K562 (cell line): ENCODE data around the gene SLC5A7. TPM values are rescaled to one million over a fixed set of nuclear protein-coding genes. Genes with fewer than 3 reads are reported as not detected.

ENCODE experiments used
- ATAC-seq: fragments of 200-7000 bp; cut with Tn5 transposase; 3 replicates; pipeline ENCODE4 v1.9.1; 2020; ENCODE audit warnings: moderate library complexity
- BruUV-seq: library from RNA; stranded (reverse); fragments of 400-500 nt; replicated peaks from 2 replicates; lab custom pipeline; 2021; lab: Mats Ljungman, UMichigan
- CTCF ChIA-PET: fragments of 300-600 bp; formaldehyde crosslinking; extraction: SDS; loops from one replicate; lab custom pipeline; 2021; ENCODE audit warnings: low intra/inter-chr PET ratio; lab: Yijun Ruan, JAX
- POLR2A ChIA-PET: fragments of 300-600, 350-650 bp; sonication (Branson Sonifier 250); formaldehyde crosslinking; extraction: SDS; loops from one replicate; lab custom pipeline; 2021; ENCODE audit warnings: antibody characterized with exemption, inconsistent platforms; lab: Yijun Ruan, JAX
- DNase-seq, 4 experiments: peaks; one replicate each; pipeline versions ENCODE4 v3.0.0 to v3.0.0-alpha.2; 2011 to 2018; ENCODE audit warnings: low spot score in 3 of 4, mixed read lengths in 3 of 4; ENCODE audit errors: extremely low read depth in 1 of 4
- FAIRE-seq: peaks from 2 replicates; lab custom pipeline; 2011; peaks lifted over from hg19 to GRCh38; lab: Jason Lieb, UNC
- H2AFZ ChIP-seq: 2 replicates; pipeline ENCODE4 v1.6.0; 2011; ENCODE audit warnings: low read depth, low read length, control low read depth, inconsistent platforms
- H3K27ac ChIP-seq: fragments of 200-600 bp; 3 replicates; pipeline ENCODE4 v1.8.0; 2011; ENCODE audit warnings: low read depth, mild to moderate bottlenecking, control low read depth, inconsistent platforms, low read length, moderate library complexity, mixed read lengths; ENCODE audit errors: extremely low read depth
- H3K27me3 ChIP-seq, 2 experiments: fragments of 300-600 bp in 1 of 2; 2 replicates in 1 of 2; 3 replicates in 1 of 2; pipeline versions ENCODE4 v1.6.0 to v1.8.0; 2011; ENCODE audit warnings: inconsistent platforms in 2 of 2, low read length in 2 of 2, mild to moderate bottlenecking in 1 of 2, mixed read lengths in 1 of 2, moderate library complexity in 1 of 2; ENCODE audit not compliant: control insufficient read depth in 2 of 2, insufficient read depth in 2 of 2
- H3K36me3 ChIP-seq: fragments of 300-600 bp; 3 replicates; pipeline ENCODE4 v1.8.0; 2011; ENCODE audit warnings: mild to moderate bottlenecking, low read length, inconsistent platforms; ENCODE audit not compliant: control insufficient read depth, insufficient read depth
- H3K4me1 ChIP-seq, 2 experiments: fragments of 200-600 bp in 1 of 2; replicated peaks in 1 of 2; 2 replicates in 1 of 2; 3 replicates in 1 of 2; pipeline versions ENCODE4 v1.5.1 to v1.8.0; 2011; ENCODE audit warnings: inconsistent platforms in 2 of 2, low read length in 2 of 2, mild to moderate bottlenecking in 1 of 2, mixed read lengths in 1 of 2, moderate library complexity in 1 of 2; ENCODE audit not compliant: control insufficient read depth in 2 of 2, insufficient read depth in 2 of 2
- H3K4me2 ChIP-seq: 2 replicates; pipeline ENCODE4 v1.6.1; 2011; ENCODE audit warnings: low read length, control low read depth, inconsistent platforms, mixed read lengths; ENCODE audit not compliant: insufficient read depth
- H3K4me3 ChIP-seq: fragments of 200-600 bp; sonication (generic), shearing (Covaris generic); 2 replicates; pipeline ENCODE4 v1.5.1; 2016; ENCODE audit warnings: control low read depth, inconsistent platforms
- H3K79me2 ChIP-seq: fragments of 200-600 bp; 3 replicates; pipeline ENCODE4 v1.8.0; 2011; ENCODE audit warnings: low read length, inconsistent platforms; ENCODE audit not compliant: control insufficient read depth, insufficient read depth
- H3K9ac ChIP-seq, 2 experiments: 2 replicates each; pipeline versions ENCODE4 v1.6.0 to v1.6.1; 2011; ENCODE audit warnings: low read depth in 2 of 2, low read length in 2 of 2, control low read depth in 1 of 2, inconsistent platforms in 1 of 2, mild to moderate bottlenecking in 1 of 2, mixed read lengths in 1 of 2; ENCODE audit not compliant: insufficient read depth in 1 of 2
- H3K9me1 ChIP-seq: one replicate; pipeline ENCODE4 v1.6.0; 2011; ENCODE audit warnings: inconsistent platforms, mild to moderate bottlenecking, low read length, moderate library complexity; ENCODE audit not compliant: control insufficient read depth, insufficient read depth
- H3K9me3 ChIP-seq: replicated peaks from 2 replicates; pipeline ENCODE4 v1.5.1; 2011; ENCODE audit warnings: low read depth, low read length, inconsistent platforms; ENCODE audit not compliant: control insufficient read depth, insufficient read depth
- H4K20me1 ChIP-seq: replicated peaks from 2 replicates; pipeline ENCODE4 v1.6.1; 2011; ENCODE audit warnings: low read length, inconsistent platforms, mixed read lengths; ENCODE audit not compliant: control insufficient read depth, insufficient read depth
- DIDO1 ChIP-seq: fragments of 450-650 bp; IDR thresholded peaks from 2 replicates; pipeline ENCODE4 v1.6.1; 2016; ENCODE audit warnings: low read depth, missing biosample characterization, missing genetic modification characterization
- GATAD2B ChIP-seq: fragments of 450-650 bp; IDR thresholded peaks from 2 replicates; pipeline ENCODE4 v1.6.1; 2017; ENCODE audit warnings: mild to moderate bottlenecking, borderline replicate concordance
- KDM1A ChIP-seq, 2 experiments: fragments of 450-650 bp; IDR thresholded peaks; 2 replicates each; pipeline ENCODE4 v1.6.1; 2016; ENCODE audit warnings: mild to moderate bottlenecking in 2 of 2
- PYGO2 ChIP-seq: fragments of 450-650 bp; IDR thresholded peaks from 2 replicates; pipeline ENCODE4 v1.6.1; 2016; ENCODE audit warnings: mild to moderate bottlenecking, missing genetic modification characterization, moderate library complexity, missing compliant biosample characterization
- RBM39 ChIP-seq: fragments of 200-400 bp; formaldehyde crosslinking; optimal IDR thresholded peaks from 2 replicates; pipeline ENCODE3; 2018; ENCODE audit warnings: low read depth, low read length
- SRSF7 ChIP-seq: fragments of 200-400 bp; formaldehyde crosslinking; optimal IDR thresholded peaks from 2 replicates; pipeline ENCODE3; 2017; ENCODE audit warnings: mild to moderate bottlenecking, low read depth, low read length
- TCF7L2 ChIP-seq: fragments of 150-350 bp; IDR thresholded peaks from 2 replicates; pipeline ENCODE4 v1.6.1; 2016; ENCODE audit warnings: low read depth, mild to moderate bottlenecking, low read length, moderate library complexity
- ZNF133 ChIP-seq: fragments of 250-450 bp; sonication (Bioruptor Pico); IDR thresholded peaks from 2 replicates; pipeline ENCODE4 v1.4.0; 2020; ENCODE audit warnings: mild to moderate bottlenecking
- WGBS: fragments of 100-300 bp; shearing (Covaris generic); methylation state at CpG from one replicate; pipeline ENCODE4 v1.1.6; 2016; ENCODE audit warnings: low coverage, mixed read lengths; ENCODE audit not compliant: insufficient coverage; ENCODE audit errors: missing lambda C conversion rate; 5-methylcytosine and 5-hydroxymethylcytosine counted together
- in situ Hi-C: fragments of 300-500 bp; cut with MboI; formaldehyde crosslinking; loops from 4 replicates; pipeline ENCODE4 v1.15.0; 2018; ENCODE audit warnings: inconsistent platforms, mixed read lengths
- intact Hi-C: fragments of 100-400 bp; cut with micrococcal nuclease; formaldehyde crosslinking; loops from 2 replicates; pipeline ENCODE4 v1.14.2; 2022
- polyA plus RNA-seq, 8 experiments: library from polyadenylated mRNA; depleted of rRNA in 4 of 8; stranded (reverse) in 5 of 8; unstranded in 3 of 8; fragments of >200 nt; fragmentation: Nextera tagmentation in 2 of 8; fragmentation: Illumina TruSeq in 1 of 8; extraction: Ambion mirVana in 2 of 8; extraction: Trizol in 1 of 8; gene quantifications; 2 replicates each; pipeline versions ENCODE4 v1.2.1 to v1.2.3, GENCODE V29; 2011 to 2014; ENCODE audit warnings: inconsistent platforms in 1 of 8, missing spikeins in 1 of 8
- total RNA-seq, 7 experiments: library from RNA; depleted of rRNA in 6 of 7; stranded (reverse); fragments of >200 nt in 6 of 7; fragmentation: Illumina TruSeq in 2 of 7; extraction: Trizol in 2 of 7; gene quantifications; 2 replicates each; pipeline versions ENCODE4 v1.2.1 to v1.2.3, GENCODE V29; 2011 to 2021; ENCODE audit warnings: low replicate concordance in 1 of 7
- TF ChIP-seq, protein P1 (sequence below): fragments of 450-650 bp; IDR thresholded peaks from 2 replicates; pipeline ENCODE4 v1.6.1; 2016; ENCODE audit warnings: mild to moderate bottlenecking
- TF ChIP-seq, protein P2 (sequence below): fragments of 450-650 bp; IDR thresholded peaks from one replicate; pipeline ENCODE4 v1.6.1; 2018; ENCODE audit warnings: mild to moderate bottlenecking, moderate library complexity; ENCODE audit not compliant: partially characterized antibody

SLC5A7 gene
- total and polyA plus RNA-seq, 9 of the 15 experiments (the other 6 are each of a cell fraction or from before 2014, with no cell fraction given), result not detected

DNA sequence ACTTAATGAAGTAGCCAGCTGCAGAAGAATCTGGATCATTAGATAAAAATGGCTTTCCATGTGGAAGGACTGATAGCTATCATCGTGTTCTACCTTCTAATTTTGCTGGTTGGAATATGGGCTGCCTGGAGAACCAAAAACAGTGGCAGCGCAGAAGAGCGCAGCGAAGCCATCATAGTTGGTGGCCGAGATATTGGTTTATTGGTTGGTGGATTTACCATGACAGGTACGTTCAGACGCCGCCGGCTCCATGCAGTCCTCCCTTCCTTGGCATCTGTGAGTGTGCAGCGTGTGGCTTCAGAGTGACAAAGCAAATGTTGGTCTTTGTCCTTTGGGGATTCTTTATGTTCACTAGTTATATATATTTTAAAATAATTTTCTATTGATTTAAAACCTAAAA lies 1.8 kb downstream of the SLC5A7 start (continued):
- TF ChIP-seq PYGO2 (tag), result no peak

DNA sequence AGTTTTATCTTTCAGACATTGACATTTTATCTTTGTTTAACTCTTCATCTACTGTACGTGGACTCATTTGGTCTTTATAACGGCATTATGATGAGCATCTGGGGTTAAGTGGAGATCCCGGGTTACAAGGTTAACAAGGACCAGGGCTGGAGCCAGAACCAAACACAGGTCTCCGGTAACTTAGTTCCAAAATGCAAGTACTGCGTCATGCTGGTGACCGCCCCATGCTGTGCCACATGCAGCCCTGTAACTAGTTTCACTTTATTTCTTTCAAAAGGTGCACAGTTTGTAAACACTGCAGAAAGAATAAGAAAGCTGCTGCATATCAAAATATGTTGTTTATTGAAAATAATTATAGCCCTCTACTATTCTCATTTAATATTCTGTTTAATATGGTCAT lies 3.1 kb downstream of the SLC5A7 start:
- DNase-seq (no peak), ATAC-seq (no peak), FAIRE-seq (no peak)
- intact Hi-C loops, result no loop called here
- Histone ChIP-seq H3K4me2 (no peak overlapping the region), H3K36me3 (no peaks in the 10 kb centered on the region), H3K27me3 (0 out of 5 replicates have a peak, but pooled peaks cover 0 to 4% of the 10 kb centered on the region in 2 experiments), H2AFZ (no peak overlapping the region), H3K9me3 (no peaks in the 10 kb centered on the region), H3K9me1 (no peaks in the 10 kb centered on the region), H3K4me1 (peaks cover 0 to 3% of the 10 kb centered on the region in 2 experiments; a peak in 1 of 5 replicates), H4K20me1 (no peaks in the 10 kb centered on the region), H3K4me3 (no peak overlapping the region), H3K9ac (no peak overlapping the region), H3K27ac (no peak overlapping the region), H3K79me2 (no peaks in the 10 kb centered on the region)
- in situ Hi-C loops, result no loop called here
- POLR2A ChIA-PET, result no interaction called here
- BruUV-seq, result no TSS peak
- CTCF ChIA-PET, result no interaction called here
- WGBS, result under 1% methylated on average over 6 of the region's 6 CpGs
- no peak for TF ChIP-seq TCF7L2
- TF ChIP-seq KDM1A (IDR thresholded peaks at IDR 0.05), result no peak
- TF ChIP-seq RBM39, result no peak
- TF ChIP-seq GATAD2B, result no peak
- TF ChIP-seq SRSF7, result no peak
- TF ChIP-seq DIDO1, result no peak
- TF ChIP-seq, protein P1, sequence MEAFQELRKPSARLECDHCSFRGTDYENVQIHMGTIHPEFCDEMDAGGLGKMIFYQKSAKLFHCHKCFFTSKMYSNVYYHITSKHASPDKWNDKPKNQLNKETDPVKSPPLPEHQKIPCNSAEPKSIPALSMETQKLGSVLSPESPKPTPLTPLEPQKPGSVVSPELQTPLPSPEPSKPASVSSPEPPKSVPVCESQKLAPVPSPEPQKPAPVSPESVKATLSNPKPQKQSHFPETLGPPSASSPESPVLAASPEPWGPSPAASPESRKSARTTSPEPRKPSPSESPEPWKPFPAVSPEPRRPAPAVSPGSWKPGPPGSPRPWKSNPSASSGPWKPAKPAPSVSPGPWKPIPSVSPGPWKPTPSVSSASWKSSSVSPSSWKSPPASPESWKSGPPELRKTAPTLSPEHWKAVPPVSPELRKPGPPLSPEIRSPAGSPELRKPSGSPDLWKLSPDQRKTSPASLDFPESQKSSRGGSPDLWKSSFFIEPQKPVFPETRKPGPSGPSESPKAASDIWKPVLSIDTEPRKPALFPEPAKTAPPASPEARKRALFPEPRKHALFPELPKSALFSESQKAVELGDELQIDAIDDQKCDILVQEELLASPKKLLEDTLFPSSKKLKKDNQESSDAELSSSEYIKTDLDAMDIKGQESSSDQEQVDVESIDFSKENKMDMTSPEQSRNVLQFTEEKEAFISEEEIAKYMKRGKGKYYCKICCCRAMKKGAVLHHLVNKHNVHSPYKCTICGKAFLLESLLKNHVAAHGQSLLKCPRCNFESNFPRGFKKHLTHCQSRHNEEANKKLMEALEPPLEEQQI, result no peak
- no peak for TF ChIP-seq ZNF133 (CRISPR knock-in tag)
- TF ChIP-seq, protein P2, sequence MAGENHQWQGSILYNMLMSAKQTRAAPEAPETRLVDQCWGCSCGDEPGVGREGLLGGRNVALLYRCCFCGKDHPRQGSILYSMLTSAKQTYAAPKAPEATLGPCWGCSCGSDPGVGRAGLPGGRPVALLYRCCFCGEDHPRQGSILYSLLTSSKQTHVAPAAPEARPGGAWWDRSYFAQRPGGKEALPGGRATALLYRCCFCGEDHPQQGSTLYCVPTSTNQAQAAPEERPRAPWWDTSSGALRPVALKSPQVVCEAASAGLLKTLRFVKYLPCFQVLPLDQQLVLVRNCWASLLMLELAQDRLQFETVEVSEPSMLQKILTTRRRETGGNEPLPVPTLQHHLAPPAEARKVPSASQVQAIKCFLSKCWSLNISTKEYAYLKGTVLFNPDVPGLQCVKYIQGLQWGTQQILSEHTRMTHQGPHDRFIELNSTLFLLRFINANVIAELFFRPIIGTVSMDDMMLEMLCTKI, result no peak
